Esophagus muscularis mucosa (tissue), 3 donors: ENCODE results near the gene DNAJC11.

Experiments used
- CTCF ChIP-seq, 3 experiments: fragments of 200-600 bp in 2 of 3; fragments of 450-650 bp in 1 of 3; sonication (generic) in 2 of 3; IDR thresholded peaks; one replicate each; pipeline ENCODE4 v1.5.1; 2017 to 2019; ENCODE audit warnings: antibody characterized with exemption in 3 of 3, mild to moderate bottlenecking in 2 of 3, moderate library complexity in 1 of 3
- POLR2A ChIP-seq: fragments of 450-650 bp; IDR thresholded peaks from one replicate; pipeline ENCODE4 v1.6.1; 2017; ENCODE audit warnings: antibody characterized with exemption, moderate library complexity, mild to moderate bottlenecking, low read depth

GRCh38 chr1:6593810-6594209 is 107.8 kb downstream of the DNAJC11 start:
- no peak for TF ChIP-seq POLR2A
- no peak for TF ChIP-seq CTCF (IDR thresholded peaks at IDR 0.05)
